Esophagus muscularis mucosa (tissue), 4 donors: ENCODE data around the gene TSC22D3.

Experiments
- EP300 ChIP-seq: sonication (generic); formaldehyde crosslinking; IDR thresholded peaks from one replicate; pipeline ENCODE4 v1.6.1; 2017; ENCODE audit warnings: antibody characterized with exemption
- POLR2A ChIP-seq: fragments of 450-650 bp; IDR thresholded peaks from one replicate; pipeline ENCODE4 v1.6.1; 2017; ENCODE audit warnings: antibody characterized with exemption, moderate library complexity, mild to moderate bottlenecking, low read depth
- TF ChIP-seq, protein P1 (sequence below), 3 experiments: fragments of 200-600 bp in 2 of 3; fragments of 450-650 bp in 1 of 3; sonication (generic) in 2 of 3; IDR thresholded peaks; one replicate each; pipeline ENCODE4 v1.5.1; 2017 to 2019; ENCODE audit warnings: antibody characterized with exemption in 3 of 3, mild to moderate bottlenecking in 2 of 3, moderate library complexity in 1 of 3

DNA sequence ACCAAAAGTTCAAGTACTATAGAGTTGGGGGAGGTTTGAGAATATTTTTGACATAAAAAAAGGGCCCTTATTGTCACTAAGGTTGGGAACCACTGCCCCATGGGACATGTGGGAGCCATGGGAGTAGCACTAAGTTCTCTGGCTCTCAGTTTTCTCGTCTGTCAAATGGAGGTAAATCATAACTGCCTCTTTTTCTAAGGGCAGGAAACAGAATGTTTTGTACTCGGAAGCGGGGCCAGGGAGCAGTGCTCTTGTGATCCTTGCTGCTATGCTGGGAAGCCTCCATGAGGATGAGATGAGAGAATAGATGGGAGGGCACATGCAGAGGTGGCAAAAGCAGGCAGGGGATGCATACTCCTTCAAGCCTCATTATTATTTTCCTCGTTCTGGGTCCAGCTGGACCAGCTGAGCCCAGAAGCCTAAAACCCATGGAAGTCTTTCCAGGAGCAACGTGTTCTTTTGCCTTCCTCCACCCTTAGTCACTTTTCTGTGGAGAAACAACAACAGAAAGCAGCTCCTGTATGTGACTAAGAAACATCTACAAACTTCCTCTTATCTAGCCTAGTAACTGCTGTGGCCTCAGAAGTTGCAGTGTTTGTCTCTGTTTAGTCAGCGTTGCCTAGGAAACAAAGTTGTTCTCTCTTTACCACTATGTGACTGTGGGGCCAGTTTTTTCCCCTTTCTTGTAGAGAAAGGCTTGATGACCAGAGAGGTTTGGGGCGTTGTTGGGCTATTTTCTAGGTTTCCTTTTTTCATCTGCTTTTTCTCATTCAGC is 64.8 kb downstream of the TSC22D3 start:
- TF ChIP-seq, protein P1, sequence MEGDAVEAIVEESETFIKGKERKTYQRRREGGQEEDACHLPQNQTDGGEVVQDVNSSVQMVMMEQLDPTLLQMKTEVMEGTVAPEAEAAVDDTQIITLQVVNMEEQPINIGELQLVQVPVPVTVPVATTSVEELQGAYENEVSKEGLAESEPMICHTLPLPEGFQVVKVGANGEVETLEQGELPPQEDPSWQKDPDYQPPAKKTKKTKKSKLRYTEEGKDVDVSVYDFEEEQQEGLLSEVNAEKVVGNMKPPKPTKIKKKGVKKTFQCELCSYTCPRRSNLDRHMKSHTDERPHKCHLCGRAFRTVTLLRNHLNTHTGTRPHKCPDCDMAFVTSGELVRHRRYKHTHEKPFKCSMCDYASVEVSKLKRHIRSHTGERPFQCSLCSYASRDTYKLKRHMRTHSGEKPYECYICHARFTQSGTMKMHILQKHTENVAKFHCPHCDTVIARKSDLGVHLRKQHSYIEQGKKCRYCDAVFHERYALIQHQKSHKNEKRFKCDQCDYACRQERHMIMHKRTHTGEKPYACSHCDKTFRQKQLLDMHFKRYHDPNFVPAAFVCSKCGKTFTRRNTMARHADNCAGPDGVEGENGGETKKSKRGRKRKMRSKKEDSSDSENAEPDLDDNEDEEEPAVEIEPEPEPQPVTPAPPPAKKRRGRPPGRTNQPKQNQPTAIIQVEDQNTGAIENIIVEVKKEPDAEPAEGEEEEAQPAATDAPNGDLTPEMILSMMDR (IDR thresholded peaks at IDR 0.05) = no peak
- TF ChIP-seq POLR2A = no peak
- TF ChIP-seq EP300 = no peak
